HK-2 (cell line): ENCODE results near the gene ITPK1.
A peak's percentile ranks its signal among the peaks of the same experiment; 100 is the strongest.
"Not testable (repeated sequence)": the region's sequence is repeated elsewhere in the genome, so short reads cannot be mapped to it uniquely, and the experiment has no call there.

Experiments
- DNase-seq: peaks from one replicate; pipeline ENCODE4 v3.0.0-alpha.2; 2018; ENCODE audit not compliant: unreplicated experiment

ITPK1 gene

GRCh38 chr14:93131257-93131820 lies 15.6 kb upstream of the ITPK1 start:
- not testable (repeated sequence) for DNase-seq

- no peak for DNase-seq
Measured at GRCh38 chr14:93128725-93129459, 13.2 kb upstream of the ITPK1 start.

GRCh38 chr14:93126111-93126510 lies 10.4 kb upstream of the ITPK1 start:
- DNase-seq, result no peak

GRCh38 chr14:93122826-93123225 lies 7.1 kb upstream of the ITPK1 start:
- DNase-seq, result no peak

GRCh38 chr14:93121030-93121834 lies 5.5 kb upstream of the ITPK1 start:
- no peak for DNase-seq

GRCh38 chr14:93120517-93120916 lies 4.8 kb upstream of the ITPK1 start:
- no peak for DNase-seq

- no peak for DNase-seq
Measured at GRCh38 chr14:93116676-93117200, 1.0 kb upstream of the ITPK1 start.

GRCh38 chr14:93115069-93115820 lies 480 bp downstream of the ITPK1 start:
- peak; percentile 86 for DNase-seq

- DNase-seq, result no peak
Measured at GRCh38 chr14:93114713-93115068, 1.0 kb downstream of the ITPK1 start.

- no peak for DNase-seq
Measured at GRCh38 chr14:93114068-93114710, 1.5 kb downstream of the ITPK1 start.

GRCh38 chr14:93113678-93114067 lies 2.1 kb downstream of the ITPK1 start:
- no peak for DNase-seq

GRCh38 chr14:93112891-93113677 lies 2.6 kb downstream of the ITPK1 start:
- peak; percentile 55 for DNase-seq

- not testable (repeated sequence) for DNase-seq
Measured at GRCh38 chr14:93111541-93111940, 4.2 kb downstream of the ITPK1 start.

- DNase-seq, result no peak
Measured at GRCh38 chr14:93110856-93111419, 4.8 kb downstream of the ITPK1 start.

GRCh38 chr14:93109572-93110481 lies 5.9 kb downstream of the ITPK1 start:
- no peak for DNase-seq

- no peak for DNase-seq
Measured at GRCh38 chr14:93108105-93108504, 7.6 kb downstream of the ITPK1 start.

GRCh38 chr14:93107453-93107852 lies 8.3 kb downstream of the ITPK1 start:
- DNase-seq, result no peak

GRCh38 chr14:93106541-93107156 lies 9.1 kb downstream of the ITPK1 start:
- DNase-seq, result no peak

GRCh38 chr14:93105856-93106255 lies 9.9 kb downstream of the ITPK1 start:
- DNase-seq, result not testable (repeated sequence)
